ENCODE results near the gene PKNOX2.

Gene PKNOX2

GRCh38 chr11:125289419-125290098 is 125.0 kb downstream of the PKNOX2 start:
- DNase-seq = no peak

GRCh38 chr11:125290263-125290662 is 125.7 kb downstream of the PKNOX2 start:
- DNase-seq = no peak

GRCh38 chr11:125292100-125292499 is 127.5 kb downstream of the PKNOX2 start:
- no peak for DNase-seq

- DNase-seq = no peak
These were observed 129.0 kb downstream of the PKNOX2 start for GRCh38 chr11:125293596-125293995.

- DNase-seq = no peak
These were observed 131.4 kb downstream of the PKNOX2 start for GRCh38 chr11:125295931-125296330.

GRCh38 chr11:125297346-125297915 is 132.9 kb downstream of the PKNOX2 start:
- no peak for DNase-seq

GRCh38 chr11:125299061-125299615 is 134.6 kb downstream of the PKNOX2 start:
- no peak for DNase-seq

- no peak for DNase-seq
These were observed 135.3 kb downstream of the PKNOX2 start for GRCh38 chr11:125299821-125300220.

GRCh38 chr11:125300791-125301218 is 136.3 kb downstream of the PKNOX2 start:
- DNase-seq = no peak

- no peak for DNase-seq
These were observed 136.8 kb downstream of the PKNOX2 start for GRCh38 chr11:125301346-125301745.

GRCh38 chr11:125303186-125303585 is 138.6 kb downstream of the PKNOX2 start:
- DNase-seq = no peak

GRCh38 chr11:125303694-125304093 is 139.1 kb downstream of the PKNOX2 start:
- no peak for DNase-seq

GRCh38 chr11:125304136-125304535 is 139.6 kb downstream of the PKNOX2 start:
- DNase-seq = no peak

- DNase-seq = no peak
These were observed 140.3 kb downstream of the PKNOX2 start for GRCh38 chr11:125304876-125305275.

GRCh38 chr11:125305345-125305744 is 140.8 kb downstream of the PKNOX2 start:
- no peak for DNase-seq

GRCh38 chr11:125306476-125306875 is 141.9 kb downstream of the PKNOX2 start:
- DNase-seq = no peak

- DNase-seq = no peak
These were observed 143.7 kb downstream of the PKNOX2 start for GRCh38 chr11:125308246-125308645.

- DNase-seq = no peak
These were observed 147.8 kb downstream of the PKNOX2 start for GRCh38 chr11:125312391-125312790.

- DNase-seq = no peak
These were observed 148.3 kb downstream of the PKNOX2 start for GRCh38 chr11:125312812-125313211.

GRCh38 chr11:125313271-125314219 is 149.0 kb downstream of the PKNOX2 start:
- no peak for DNase-seq

GRCh38 chr11:125314276-125315078 is 149.9 kb downstream of the PKNOX2 start:
- no peak for DNase-seq

GRCh38 chr11:125315079-125315740 is 150.7 kb downstream of the PKNOX2 start:
- DNase-seq = no peak
